K562 (cell line): ENCODE results near the gene VEGFA. TPM values are rescaled to one million over a fixed set of nuclear protein-coding genes. Genes with fewer than 3 reads are reported as not detected.
A peak's percentile ranks its signal among the peaks of the same experiment; 100 is the strongest.

Source experiments
- BCLAF1 ChIP-seq, 2 experiments: fragments of 450-650 bp in 1 of 2; IDR thresholded peaks; 2 replicates each; pipeline ENCODE4 v1.6.1; 2011 to 2017; ENCODE audit warnings: low read depth in 2 of 2, antibody characterized with exemption in 1 of 2, borderline replicate concordance in 1 of 2, low read length in 1 of 2, mild to moderate bottlenecking in 1 of 2, mixed read lengths in 1 of 2; ENCODE audit not compliant: control insufficient read depth in 1 of 2
- EHMT2 ChIP-seq: fragments of 450-650 bp; IDR thresholded peaks from 2 replicates; pipeline ENCODE4 v1.6.1; 2018; ENCODE audit warnings: antibody characterized with exemption
- ETV1 ChIP-seq: fragments of 450-650 bp; conservative IDR thresholded peaks from 2 replicates; pipeline ENCODE4 v1.6.1; 2016; ENCODE audit warnings: missing genetic modification characterization, control low read depth, low read depth, missing compliant biosample characterization
- HDAC6 ChIP-seq: IDR thresholded peaks from 2 replicates; pipeline ENCODE4 v1.6.1; 2012; ENCODE audit warnings: low read depth, mild to moderate bottlenecking, control low read depth, inconsistent platforms, low read length, moderate library complexity
- MEF2A ChIP-seq: IDR thresholded peaks from 2 replicates; pipeline ENCODE4 v1.6.1; 2011; ENCODE audit warnings: low read depth, mild to moderate bottlenecking, low read length, moderate library complexity; ENCODE audit not compliant: control insufficient read depth
- NFATC3 ChIP-seq: fragments of 450-650 bp; IDR thresholded peaks from 2 replicates; pipeline ENCODE4 v1.6.1; 2017; ENCODE audit warnings: mild to moderate bottlenecking
- NRF1 ChIP-seq, 2 experiments: fragments of 450-650 bp; IDR thresholded peaks in 1 of 2; conservative IDR thresholded peaks in 1 of 2; 2 replicates each; pipeline ENCODE4 v1.6.1; 2014; ENCODE audit warnings: mild to moderate bottlenecking in 2 of 2
- RBM34 ChIP-seq: fragments of 200-400 bp; formaldehyde crosslinking; IDR thresholded peaks from 2 replicates; pipeline ENCODE4 v1.6.1; 2018; ENCODE audit warnings: low read length, borderline replicate concordance; ENCODE audit not compliant: insufficient read depth
- SFPQ ChIP-seq: fragments of 200-400 bp; formaldehyde crosslinking; IDR thresholded peaks from 2 replicates; pipeline ENCODE4 v1.6.1; 2017; ENCODE audit warnings: mild to moderate bottlenecking, low read depth, low read length, moderate library complexity
- SRF ChIP-seq, 2 experiments: fragments of 250-450, 450-650 bp in 1 of 2; sonication (Bioruptor Pico) in 1 of 2; sonication (generic) in 1 of 2; formaldehyde crosslinking; IDR thresholded peaks; 2 replicates each; pipeline versions ENCODE4 v1.5.0 to v1.5.1; 2020 to 2022; ENCODE audit warnings: mild to moderate bottlenecking in 1 of 2, missing genetic modification reagents in 1 of 2
- ZBED1 ChIP-seq: IDR thresholded peaks from 2 replicates; pipeline ENCODE4 v1.6.1; 2014
- ZBTB11 ChIP-seq, 3 experiments: fragments of 200-800 bp in 1 of 3; fragments of 250-450 bp in 1 of 3; fragments of 450-650 bp in 1 of 3; sonication (Bioruptor Pico) in 1 of 3; sonication (Bioruptor generic) in 1 of 3; formaldehyde crosslinking in 1 of 3; IDR thresholded peaks; 2 replicates each; pipeline versions ENCODE4 v1.6.1 to v1.8.0; 2016 to 2022; ENCODE audit warnings: mild to moderate bottlenecking in 2 of 3, missing genetic modification characterization in 2 of 3, missing compliant biosample characterization in 1 of 3, moderate library complexity in 1 of 3
- ZNF280A ChIP-seq: fragments of 450-650 bp; IDR thresholded peaks from 2 replicates; pipeline ENCODE4 v1.6.1; 2018; ENCODE audit warnings: mild to moderate bottlenecking, low read depth; ENCODE audit not compliant: partially characterized antibody
- polyA plus RNA-seq, 8 experiments: library from polyadenylated mRNA; depleted of rRNA in 4 of 8; stranded (reverse) in 5 of 8; unstranded in 3 of 8; fragments of >200 nt; fragmentation: Nextera tagmentation in 2 of 8; fragmentation: Illumina TruSeq in 1 of 8; extraction: Ambion mirVana in 2 of 8; extraction: Trizol in 1 of 8; gene quantifications; 2 replicates each; pipeline versions ENCODE4 v1.2.1 to v1.2.3, GENCODE V29; 2011 to 2014; ENCODE audit warnings: inconsistent platforms in 1 of 8, missing spikeins in 1 of 8
- total RNA-seq, 7 experiments: library from RNA; depleted of rRNA in 6 of 7; stranded (reverse); fragments of >200 nt in 6 of 7; fragmentation: Illumina TruSeq in 2 of 7; extraction: Trizol in 2 of 7; gene quantifications; 2 replicates each; pipeline versions ENCODE4 v1.2.1 to v1.2.3, GENCODE V29; 2011 to 2021; ENCODE audit warnings: low replicate concordance in 1 of 7

VEGFA gene
- total and polyA plus RNA-seq, 9 of the 15 experiments (the other 6 are each of a cell fraction or from before 2014, with no cell fraction given), result 14.0 to 271 (median 124) TPM

GRCh38 chr6:43771210-43771857 is 1.3 kb downstream of the VEGFA start (continued):
- TF ChIP-seq ZBTB11 (CRISPR knock-in tag; IDR thresholded peaks at IDR 0.05), result 0 out of 6 replicates have a peak, but pooled peaks of 1 of the 3 experiments have one; percentile 32
- TF ChIP-seq RBM34, result no peak
- no peak for TF ChIP-seq HDAC6
- TF ChIP-seq EHMT2, result no peak
- TF ChIP-seq SRF (CRISPR knock-in tag; IDR thresholded peaks at IDR 0.05), result no peak
- TF ChIP-seq BCLAF1 (IDR thresholded peaks at IDR 0.05; ENCODE audit: borderline replicate concordance in 1 of 2, control insufficient read depth in 1 of 2, low read depth in 2 of 2, low read length in 1 of 2), result no peak
- TF ChIP-seq MEF2A, result no peak
- no peak for TF ChIP-seq NFATC3
- no peak for TF ChIP-seq ZNF280A
- TF ChIP-seq ETV1 (tag), result no peak
- TF ChIP-seq ZBED1, result no peak
- no peak for TF ChIP-seq SFPQ
- TF ChIP-seq NRF1 (conservative IDR thresholded peaks at IDR 0.05 in 1 of 2, IDR thresholded peaks at IDR 0.05 in 1 of 2), result no peak
